Activated CD4-positive, alpha-beta T cell treated with anti-CD3 and anti-CD28 coated beads for 48 hours (primary cell): ENCODE data around the gene CYP2S1.
"Not testable (repeated sequence)": the region's sequence is repeated elsewhere in the genome, so short reads cannot be mapped to it uniquely, and the experiment has no call there.

Experiments
- DNase-seq: peaks from one replicate; pipeline ENCODE4 v3.0.0-alpha.2; 2020

CYP2S1 gene, protein sequence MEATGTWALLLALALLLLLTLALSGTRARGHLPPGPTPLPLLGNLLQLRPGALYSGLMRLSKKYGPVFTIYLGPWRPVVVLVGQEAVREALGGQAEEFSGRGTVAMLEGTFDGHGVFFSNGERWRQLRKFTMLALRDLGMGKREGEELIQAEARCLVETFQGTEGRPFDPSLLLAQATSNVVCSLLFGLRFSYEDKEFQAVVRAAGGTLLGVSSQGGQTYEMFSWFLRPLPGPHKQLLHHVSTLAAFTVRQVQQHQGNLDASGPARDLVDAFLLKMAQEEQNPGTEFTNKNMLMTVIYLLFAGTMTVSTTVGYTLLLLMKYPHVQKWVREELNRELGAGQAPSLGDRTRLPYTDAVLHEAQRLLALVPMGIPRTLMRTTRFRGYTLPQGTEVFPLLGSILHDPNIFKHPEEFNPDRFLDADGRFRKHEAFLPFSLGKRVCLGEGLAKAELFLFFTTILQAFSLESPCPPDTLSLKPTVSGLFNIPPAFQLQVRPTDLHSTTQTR

DNA sequence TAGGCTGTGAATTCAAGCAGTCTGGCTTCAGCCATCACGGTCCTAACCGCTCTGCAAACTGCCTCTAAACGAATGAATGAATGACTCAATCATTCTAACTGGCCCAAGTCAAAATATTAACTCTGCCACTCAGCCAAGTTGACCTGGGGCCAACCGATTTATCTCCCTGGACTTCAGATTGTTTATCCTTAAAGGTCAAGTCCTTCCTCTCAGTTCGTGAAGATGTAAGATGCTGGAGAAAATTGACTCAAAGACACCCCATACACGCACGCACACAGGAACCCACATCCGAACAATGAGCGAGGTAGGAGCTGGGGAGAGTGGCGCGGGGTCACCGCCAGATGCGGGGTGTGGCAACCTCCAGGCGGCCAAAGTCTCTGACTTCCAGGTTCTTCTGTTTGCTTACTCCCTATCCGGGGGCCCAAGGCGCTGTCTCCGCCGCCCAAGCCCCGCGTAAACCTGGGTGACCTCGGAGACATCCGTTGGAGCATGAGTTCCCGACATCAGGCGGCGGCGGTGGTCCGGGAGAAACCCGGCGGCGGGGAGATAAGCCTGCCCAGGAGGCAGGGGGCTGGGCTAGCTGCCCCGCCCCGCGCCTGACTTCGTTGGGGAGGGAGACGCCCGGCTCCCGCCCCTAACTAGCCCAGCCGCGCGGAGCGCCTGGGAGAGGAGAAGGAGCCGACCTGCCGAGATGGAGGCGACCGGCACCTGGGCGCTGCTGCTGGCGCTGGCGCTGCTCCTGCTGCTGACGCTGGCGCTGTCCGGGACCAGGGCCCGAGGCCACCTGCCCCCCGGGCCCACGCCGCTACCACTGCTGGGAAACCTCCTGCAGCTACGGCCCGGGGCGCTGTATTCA lies at the start of gene CYP2S1:
Gene CYP2S1 (plus strand): TSS at position 646 of the 856 bp plus-strand sequence. CDS start 46 bp downstream, at position 692.
- peak; percentile 26 for DNase-seq

DNA sequence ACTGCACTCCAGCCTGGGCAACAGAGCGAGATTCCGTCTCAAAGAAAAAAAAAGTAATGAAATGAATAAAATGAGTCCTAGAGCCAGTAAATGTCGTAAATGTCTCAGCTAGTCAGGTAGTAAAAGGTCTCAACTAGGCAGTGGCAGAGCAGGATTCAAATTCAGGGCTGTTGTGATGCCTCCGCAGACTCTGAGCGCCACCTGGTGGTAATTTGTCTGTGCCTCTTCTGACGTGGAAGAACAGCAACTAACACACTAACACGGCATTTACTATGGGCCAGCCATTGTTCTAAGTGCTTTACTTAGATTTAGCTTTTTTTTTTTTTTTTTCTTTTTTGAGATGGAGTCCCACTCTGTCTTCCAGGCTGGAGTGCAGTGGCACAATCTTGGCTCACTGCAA lies 48.6 kb upstream of the CYP2S1 start:
- DNase-seq = peak; percentile 92

DNA sequence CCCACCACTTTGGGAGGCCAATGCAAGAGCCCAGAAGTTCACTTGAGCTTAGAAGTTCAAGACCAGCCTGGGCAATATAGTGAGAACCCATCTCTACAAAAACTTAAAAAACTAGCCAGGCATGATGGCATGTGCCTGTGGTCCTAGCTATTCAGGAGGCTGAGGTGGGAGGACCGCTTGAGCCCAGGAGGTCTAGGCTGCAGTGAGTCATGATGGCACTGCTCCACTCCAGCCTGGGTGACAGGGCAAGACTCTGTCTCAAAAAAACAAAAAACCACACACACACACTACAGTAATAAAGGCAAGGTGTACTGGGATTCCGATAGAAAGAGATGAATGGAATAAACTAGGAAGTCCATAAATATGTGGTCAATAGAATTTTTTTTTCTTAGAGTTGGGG lies 43.2 kb upstream of the CYP2S1 start:
- DNase-seq = no peak

DNA sequence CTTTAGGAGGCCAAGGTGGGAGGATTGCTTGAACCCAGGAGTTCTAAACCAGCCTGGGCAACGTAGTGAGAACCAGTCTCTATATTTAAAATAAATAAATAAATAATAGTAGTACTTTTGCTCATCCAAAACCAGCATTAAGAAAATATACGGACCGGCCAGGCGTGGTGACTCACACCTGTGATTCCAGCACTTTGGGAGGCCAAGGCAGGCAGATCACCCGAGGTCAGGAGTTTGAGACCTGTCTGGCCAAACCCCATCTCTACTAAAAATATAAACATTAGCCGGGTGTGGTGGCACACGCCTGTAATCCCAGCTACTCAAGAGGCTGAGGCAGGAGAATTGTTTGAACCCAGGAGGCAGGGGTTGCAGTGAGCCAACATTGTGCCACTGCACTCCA lies 42.0 kb upstream of the CYP2S1 start:
- DNase-seq = not testable (repeated sequence)

DNA sequence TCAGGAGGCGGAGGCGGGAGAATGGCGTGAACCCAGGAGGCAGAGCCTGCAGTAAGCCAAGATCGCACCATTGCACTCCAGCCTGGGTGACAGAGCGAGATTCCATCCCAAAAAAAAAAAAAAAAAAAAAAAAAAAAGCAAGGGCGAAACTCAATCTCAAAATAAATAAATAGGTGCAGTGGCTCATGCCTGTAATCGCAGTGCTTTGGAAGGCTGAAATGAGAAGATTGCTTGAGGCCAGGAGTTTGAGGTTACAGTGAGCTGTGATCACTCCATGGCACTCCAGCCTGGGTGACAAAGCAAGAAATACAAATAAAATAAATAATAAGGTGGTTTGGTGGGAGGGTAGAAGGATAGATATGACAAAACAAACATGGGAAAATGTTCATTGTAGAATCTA lies 39.0 kb upstream of the CYP2S1 start:
- no peak for DNase-seq

- no peak for DNase-seq
Measured at GRCh38 chr19:41156207-41156606, 36.8 kb upstream of the CYP2S1 start.

- no peak for DNase-seq
Measured at GRCh38 chr19:41159881-41160280, 33.1 kb upstream of the CYP2S1 start.

GRCh38 chr19:41161903-41162302 lies 31.1 kb upstream of the CYP2S1 start:
- no peak for DNase-seq

GRCh38 chr19:41166944-41167804 lies 25.8 kb upstream of the CYP2S1 start:
- DNase-seq = no peak

DNA sequence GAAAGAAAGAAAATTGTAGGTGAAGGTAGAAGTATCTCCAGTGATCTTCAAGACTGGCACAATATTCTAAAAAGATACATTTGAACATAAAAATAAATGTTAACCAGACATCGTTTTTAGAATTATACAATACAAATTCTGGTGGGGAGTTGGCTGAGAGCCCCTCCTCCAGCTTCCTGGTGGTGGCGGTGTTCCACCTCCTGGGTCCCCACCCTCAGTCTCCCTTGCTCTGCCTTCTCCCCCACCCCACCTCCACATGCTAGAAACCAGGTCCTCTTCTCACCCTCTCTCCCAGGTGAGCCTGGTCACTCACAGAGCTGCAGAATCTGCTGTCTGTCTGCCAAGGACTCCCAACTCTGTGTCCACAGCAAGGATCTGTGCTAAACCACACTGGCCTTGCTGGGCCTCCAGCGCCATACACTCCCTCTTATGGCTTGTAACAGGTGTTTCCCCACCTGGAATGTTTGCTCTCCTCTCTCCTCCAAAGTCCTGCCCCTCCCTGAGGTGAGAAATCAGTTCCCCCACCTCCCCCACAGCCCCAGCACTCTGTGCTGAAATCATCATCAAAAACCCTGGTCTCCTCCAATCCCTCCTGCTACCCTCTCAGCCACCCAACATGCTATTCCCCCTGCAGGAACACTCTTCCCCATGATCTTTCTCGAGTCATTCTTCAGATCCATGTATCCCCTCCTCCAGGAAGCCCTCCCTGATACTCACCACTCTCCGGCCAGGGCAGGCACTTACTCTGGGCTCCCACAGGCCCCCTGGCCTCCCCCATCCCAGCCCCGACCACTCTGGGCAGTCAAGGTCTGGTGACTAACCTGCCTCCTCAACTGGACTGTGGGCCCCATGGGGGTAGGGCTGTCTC lies 20.5 kb upstream of the CYP2S1 start:
- no peak for DNase-seq

GRCh38 chr19:41174297-41174928 lies 18.6 kb upstream of the CYP2S1 start:
- no peak for DNase-seq

DNA sequence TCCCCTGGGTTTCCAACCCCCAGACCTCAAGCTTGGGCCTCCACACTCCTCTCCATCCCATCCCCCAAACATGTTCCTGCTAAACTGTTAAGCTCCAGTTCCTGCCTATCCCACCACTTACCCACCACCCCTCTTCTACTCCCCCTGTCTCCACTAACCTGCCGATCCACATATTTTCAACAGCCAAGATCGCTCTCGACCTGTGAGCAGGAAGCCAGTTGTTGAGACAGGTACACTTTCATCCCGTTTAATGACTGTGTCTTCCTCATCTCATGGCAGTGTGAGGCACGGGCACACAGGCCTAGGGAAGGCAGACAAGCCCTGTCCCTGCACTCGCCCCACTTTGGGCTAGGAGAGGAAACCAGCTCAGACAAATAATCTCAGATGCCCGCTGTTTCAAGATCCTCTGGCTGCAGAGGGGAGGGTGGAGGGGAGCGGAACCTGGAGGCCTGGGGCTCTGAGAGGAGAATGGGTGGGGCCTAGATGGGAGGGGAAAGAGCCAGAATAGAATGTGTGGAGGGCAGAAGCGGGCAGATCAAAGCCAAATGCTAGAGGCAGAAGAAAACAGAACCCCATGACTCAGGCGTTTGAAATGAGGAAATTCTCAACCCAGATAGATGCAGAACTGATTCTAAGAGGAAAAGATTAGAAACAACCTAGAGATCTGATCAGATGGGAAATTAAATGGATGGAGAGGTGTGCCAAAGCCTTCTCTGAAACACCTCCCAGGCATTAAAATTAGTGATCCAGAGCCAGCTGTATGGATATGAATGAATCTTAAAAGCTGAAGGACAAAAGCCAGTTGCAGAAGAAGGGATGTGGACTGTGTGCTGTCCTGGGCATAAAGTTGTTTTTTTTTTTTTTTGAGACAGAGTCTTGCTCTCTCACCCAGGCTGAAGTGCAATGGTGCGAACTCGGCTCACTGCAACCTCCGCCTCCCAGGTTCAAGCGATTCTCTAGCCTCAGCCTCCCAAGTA lies 16.9 kb upstream of the CYP2S1 start:
- peak; percentile 52 for DNase-seq

DNA sequence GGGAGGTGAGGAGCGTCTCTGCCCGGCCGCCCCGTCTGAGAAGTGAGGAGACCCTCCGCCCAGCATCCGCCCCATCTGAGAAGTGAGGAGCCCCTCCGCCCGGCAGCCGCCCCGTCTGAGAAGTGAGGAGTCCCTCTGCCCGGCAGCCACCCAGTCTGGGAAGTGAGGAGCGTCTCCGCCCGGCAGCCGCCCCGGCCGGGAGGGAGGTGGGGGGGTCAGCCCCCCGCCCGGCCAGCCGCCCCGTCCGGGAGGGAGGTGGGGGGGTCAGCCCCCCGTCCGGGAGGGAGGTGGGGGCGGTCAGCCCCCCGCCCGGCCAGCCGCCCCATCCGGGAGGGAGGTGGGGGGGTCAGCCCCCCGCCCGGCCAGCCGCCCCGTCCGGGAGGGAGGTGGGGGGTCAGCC lies 12.8 kb upstream of the CYP2S1 start:
- not testable (repeated sequence) for DNase-seq

DNA sequence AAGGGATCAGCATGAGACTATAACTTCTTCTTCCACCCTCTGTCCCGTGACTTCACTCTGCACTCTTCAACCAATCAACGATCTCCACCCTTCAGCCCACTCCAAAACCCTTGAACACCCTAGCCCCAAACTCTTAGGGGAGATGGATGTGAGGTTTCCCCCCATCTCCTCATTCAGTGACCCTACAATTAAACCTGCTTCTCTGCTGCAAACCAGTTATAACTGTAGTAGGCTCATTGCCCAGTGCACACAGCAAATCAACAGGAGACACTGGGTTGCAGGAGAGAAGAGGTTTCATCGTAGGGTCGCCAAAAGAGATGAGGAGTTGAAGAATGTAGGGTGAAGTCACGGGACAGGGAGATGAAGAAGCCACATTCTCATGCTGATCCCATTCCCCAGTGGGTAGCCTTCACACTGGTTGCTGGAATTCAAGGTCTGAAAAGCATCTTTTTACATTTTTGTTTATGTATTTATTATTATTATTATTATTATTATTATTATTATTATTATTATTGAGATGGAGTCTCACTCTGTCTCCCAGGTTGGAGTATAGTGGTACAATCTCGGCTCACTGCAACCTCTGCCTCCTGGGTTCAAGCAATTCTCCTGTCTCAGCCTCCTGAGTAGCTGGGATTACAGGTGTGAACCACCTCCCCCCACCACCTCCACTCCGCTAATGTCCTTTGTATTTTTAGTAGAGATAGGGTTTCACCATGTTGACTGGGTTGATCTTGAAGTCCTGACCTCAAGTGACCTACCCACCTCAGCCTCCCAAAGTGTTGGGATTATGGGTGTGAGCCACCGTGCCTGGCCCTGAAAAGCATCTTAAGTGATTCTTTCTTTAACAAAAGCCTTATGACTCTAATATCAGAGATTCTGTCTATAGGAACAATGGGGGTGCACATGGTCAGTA lies 5.8 kb upstream of the CYP2S1 start:
- no peak for DNase-seq

DNA sequence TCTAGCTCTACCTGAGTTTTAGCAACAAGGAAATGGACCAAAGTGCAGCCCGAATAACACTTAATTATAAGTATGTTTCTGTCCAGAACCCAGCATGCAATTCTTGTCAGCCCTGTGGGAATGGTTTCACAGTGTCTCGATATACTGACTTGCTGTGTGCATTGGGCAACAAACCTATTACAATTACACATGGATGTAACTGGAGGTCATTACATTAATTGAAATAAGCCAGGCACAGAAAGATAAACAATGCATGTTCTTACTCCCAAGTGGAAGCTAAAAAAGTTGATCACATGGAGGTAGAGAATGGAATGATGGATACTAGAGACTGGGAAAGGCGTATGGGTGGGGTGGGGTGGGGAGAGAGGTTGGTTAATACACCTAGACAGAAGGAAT lies 5.1 kb upstream of the CYP2S1 start:
- DNase-seq = no peak

DNA sequence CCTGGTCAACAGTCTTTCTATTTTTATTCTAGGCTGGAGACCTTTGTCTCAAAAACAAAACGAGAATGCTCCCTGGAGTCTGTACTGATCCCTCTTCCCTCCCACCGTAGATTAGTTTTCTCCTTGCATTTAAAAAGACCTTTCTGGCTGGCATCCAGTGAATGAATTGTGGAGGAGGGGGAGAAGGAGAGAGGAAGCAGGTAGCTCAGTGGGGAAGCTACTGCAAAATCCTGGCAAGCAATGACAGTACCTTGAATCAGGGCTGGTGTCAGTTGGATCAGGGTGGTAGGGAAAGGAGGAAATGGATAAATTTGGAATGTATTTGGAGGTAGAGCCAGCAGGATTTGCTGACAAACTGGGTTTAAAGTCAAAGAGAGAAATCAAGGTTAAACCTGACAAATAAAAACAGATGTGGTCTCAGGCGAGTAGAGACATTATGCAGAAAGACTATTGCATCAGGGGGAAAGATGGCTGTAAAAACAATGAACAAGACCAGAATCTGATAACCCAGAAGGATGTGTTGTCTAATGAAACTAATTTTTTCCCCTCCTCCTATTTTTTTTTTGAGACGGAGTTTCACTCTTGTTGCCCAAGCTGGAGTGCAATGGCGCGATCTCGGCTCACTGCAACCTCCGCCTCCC lies 3.5 kb upstream of the CYP2S1 start:
- no peak for DNase-seq

DNA sequence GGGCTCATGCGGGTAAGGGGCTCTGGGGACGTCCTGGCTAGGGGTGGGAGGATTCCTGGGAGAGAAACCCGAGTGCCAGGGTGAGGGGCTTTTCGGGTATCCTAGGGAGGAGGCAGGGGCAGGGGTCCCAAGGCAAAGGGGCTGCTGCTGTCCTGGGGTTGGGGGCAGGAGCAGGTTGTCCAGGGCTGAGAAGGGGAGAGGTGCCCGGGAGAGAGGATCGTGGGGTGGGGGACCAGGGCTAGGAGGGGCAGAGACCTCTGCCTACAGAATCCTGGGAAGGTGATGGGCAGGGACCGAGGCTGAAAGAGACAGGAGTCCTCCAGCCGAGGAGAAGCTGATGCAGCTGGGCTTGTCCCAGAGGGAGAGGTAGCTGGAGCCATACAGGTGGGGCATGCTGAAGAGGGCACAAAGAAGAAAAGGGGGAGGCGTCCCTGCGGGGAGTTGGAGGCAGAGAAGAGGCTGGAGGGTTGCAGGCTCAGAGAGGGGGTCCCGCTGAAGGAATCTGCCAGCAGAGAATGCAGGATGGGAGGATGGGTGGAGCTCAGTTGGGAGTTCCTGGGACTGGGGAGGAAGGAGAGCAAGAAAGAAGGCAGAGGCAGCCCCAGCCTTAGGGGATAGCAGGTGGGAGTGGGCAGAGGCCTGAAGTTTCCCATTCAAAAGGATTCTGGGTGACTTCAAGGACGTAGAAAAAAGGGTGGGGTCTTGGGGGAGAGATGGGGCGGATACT lies 574 bp downstream of the CYP2S1 start:
- DNase-seq = no peak

DNA sequence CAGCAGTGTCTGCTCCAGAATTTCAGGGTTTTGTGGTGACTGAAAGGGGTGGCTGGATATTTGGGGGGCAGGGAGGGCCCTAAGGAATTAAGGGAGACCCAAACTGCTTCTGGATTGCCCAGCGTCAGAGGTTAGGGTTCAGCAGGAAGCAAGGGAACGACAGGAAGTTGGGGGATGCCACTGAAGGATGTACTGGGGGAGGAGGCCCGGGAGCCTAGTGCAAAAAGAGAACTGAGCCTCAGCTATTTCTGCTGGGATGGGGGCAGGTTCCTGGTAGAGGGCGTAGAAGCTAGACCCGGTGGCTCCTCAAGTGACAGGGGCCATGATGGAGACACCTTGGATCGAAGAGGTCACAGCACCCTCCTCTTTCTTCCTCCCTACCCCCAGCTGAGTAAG lies 1.1 kb downstream of the CYP2S1 start:
- no peak for DNase-seq
